ENCODE data around the gene CLEC5A.
"Not testable (repeated sequence)": the region's sequence is repeated elsewhere in the genome, so short reads cannot be mapped to it uniquely, and the experiment has no call there.

CLEC5A gene

GRCh38 chr7:141946796-141947195 lies at the start of gene CLEC5A:
Gene CLEC5A (minus strand): TSS chr7:141946974. CDS start chr7:141946292, 682 bp downstream.
- DNase-seq = no peak

GRCh38 chr7:141993354-141993753 lies 46.6 kb upstream of the CLEC5A start:
- no peak for DNase-seq

- DNase-seq = no peak
Measured at GRCh38 chr7:141992688-141993087, 45.9 kb upstream of the CLEC5A start.

- no peak for DNase-seq
Measured at GRCh38 chr7:141992156-141992555, 45.4 kb upstream of the CLEC5A start.

GRCh38 chr7:141991140-141991539 lies 44.4 kb upstream of the CLEC5A start:
- no peak for DNase-seq

GRCh38 chr7:141990011-141990725 lies 43.4 kb upstream of the CLEC5A start:
- no peak for DNase-seq

GRCh38 chr7:141987803-141988202 lies 41.0 kb upstream of the CLEC5A start:
- not testable (repeated sequence) for DNase-seq

GRCh38 chr7:141986923-141987322 lies 40.1 kb upstream of the CLEC5A start:
- no peak for DNase-seq

- not testable (repeated sequence) for DNase-seq
Measured at GRCh38 chr7:141985926-141986325, 39.2 kb upstream of the CLEC5A start.

GRCh38 chr7:141979568-141979967 lies 32.8 kb upstream of the CLEC5A start:
- DNase-seq = no peak

GRCh38 chr7:141978351-141978750 lies 31.6 kb upstream of the CLEC5A start:
- DNase-seq = no peak

GRCh38 chr7:141976524-141977245 lies 29.9 kb upstream of the CLEC5A start:
- no peak for DNase-seq

GRCh38 chr7:141975806-141976523 lies 29.2 kb upstream of the CLEC5A start:
- DNase-seq = peak; percentile 59

- DNase-seq = peak; percentile 3
Measured at GRCh38 chr7:141974831-141975230, 28.1 kb upstream of the CLEC5A start.

GRCh38 chr7:141973673-141974072 lies 26.9 kb upstream of the CLEC5A start, which contains the start of gene TAS2R38:
Gene TAS2R38 (minus strand): TSS chr7:141973773. CDS start chr7:141973689, 84 bp downstream.
- DNase-seq = no peak

- no peak for DNase-seq
Measured at GRCh38 chr7:141960687-141961422, 14.1 kb upstream of the CLEC5A start.

GRCh38 chr7:141956084-141956483 lies 9.3 kb upstream of the CLEC5A start:
- DNase-seq = no peak

GRCh38 chr7:141954334-141954733 lies 7.6 kb upstream of the CLEC5A start:
- DNase-seq = no peak

- DNase-seq = no peak
Measured at GRCh38 chr7:141952461-141952860, 5.7 kb upstream of the CLEC5A start.

- no peak for DNase-seq
Measured at GRCh38 chr7:141950806-141951205, 4.0 kb upstream of the CLEC5A start.

GRCh38 chr7:141949911-141950310 lies 3.1 kb upstream of the CLEC5A start:
- no peak for DNase-seq

- DNase-seq = no peak
Measured at GRCh38 chr7:141949451-141949850, 2.7 kb upstream of the CLEC5A start.

GRCh38 chr7:141949021-141949420 lies 2.2 kb upstream of the CLEC5A start:
- DNase-seq = no peak

Measured in activated CD4-positive, alpha-beta T cell treated with anti-CD3 and anti-CD28 coated beads, Interleukin-2, amount 50 U/mL, for 1 hour (primary cell).